Measurements from ENCODE around the gene ATP5ME.

The ATP5ME gene

DNA sequence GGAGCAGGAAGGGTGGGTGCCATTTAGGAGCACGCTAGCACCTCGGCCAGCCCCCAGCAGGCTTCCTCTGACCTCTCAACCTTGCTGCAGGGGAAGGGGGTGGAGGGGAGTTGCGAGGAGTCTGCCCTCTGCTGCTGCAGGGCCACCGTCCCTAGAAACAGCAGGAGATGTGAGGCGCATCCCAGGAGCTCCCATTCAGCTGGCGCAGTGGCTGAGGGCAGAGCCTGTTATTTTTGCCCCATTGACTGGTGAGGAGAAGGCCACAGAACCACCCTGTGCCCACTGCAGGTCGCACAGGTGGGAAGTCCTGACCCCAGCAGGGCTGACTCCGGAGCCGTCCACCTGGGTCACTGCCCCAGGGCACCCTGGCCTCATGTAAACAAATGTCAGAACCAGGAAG, 40.7 kb downstream of the ATP5ME start:
- no peak for DNase-seq

DNA sequence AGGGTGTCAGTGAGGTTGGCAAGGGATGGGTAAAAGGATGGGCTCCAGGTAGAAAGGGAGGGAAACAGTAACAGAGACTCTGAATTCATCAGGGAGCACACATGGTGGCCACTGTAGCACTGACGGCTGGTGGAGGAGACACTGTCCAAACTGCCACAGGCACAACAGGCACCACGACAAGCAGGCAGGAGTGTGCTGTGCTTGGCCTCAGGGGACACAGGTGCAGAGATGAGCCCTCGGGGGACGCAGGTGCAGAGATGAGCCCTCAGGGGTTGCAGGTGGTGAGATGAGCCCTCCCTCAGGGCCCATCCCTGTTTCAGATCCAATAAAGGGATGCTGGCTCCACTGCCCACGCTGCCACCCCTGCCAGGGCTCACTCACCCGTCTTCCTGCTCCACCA, 41.1 kb downstream of the ATP5ME start:
- no peak for DNase-seq

DNA sequence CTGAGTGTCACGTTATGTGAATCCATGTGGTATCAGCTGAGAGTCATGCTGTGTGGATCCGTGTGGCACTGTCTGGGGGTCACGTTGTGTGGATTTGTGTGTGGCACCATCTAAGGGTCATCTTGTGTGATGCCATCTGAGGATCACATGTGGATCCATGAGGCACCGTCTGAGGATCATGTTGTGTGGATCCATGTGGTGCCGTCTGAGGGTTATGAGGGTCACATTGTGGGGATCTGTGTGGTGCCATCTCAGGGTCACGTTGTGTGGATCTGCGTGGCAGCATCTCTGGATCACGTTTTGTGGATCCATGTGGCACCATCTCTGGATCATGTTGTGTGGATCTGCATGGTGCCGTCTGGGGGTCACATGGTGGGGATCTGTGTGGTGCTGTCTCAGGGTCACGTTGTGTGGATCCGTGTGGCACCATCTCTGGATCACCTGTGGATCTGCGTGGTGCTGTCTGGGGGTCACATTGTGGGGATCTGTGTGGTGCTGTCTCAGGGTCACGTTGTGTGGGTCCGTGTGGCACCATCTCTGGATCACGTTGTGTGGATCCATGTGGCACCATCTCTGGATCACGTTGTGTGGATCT, 41.8 kb downstream of the ATP5ME start:
- no peak for DNase-seq

DNA sequence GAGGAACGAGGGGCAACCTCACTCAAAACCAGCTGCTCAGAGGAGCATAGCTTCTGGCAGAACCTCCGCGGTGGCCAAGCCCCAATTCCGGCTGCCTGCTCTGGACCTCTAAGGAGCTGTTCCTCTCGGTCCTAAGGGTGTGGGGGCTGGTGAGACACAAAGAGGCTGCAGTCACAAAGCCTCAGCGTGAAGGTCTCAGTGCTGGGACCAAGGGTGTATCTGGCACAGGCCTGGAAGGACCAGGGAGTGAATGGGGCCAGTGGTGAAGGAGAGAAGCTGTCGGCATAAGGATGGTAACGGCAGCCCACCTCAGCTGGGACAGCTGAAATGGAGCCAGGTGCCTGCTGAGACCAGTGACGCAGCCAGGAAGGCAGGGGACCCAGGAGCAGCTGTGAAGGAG, 43.4 kb downstream of the ATP5ME start:
- DNase-seq = no peak

DNA sequence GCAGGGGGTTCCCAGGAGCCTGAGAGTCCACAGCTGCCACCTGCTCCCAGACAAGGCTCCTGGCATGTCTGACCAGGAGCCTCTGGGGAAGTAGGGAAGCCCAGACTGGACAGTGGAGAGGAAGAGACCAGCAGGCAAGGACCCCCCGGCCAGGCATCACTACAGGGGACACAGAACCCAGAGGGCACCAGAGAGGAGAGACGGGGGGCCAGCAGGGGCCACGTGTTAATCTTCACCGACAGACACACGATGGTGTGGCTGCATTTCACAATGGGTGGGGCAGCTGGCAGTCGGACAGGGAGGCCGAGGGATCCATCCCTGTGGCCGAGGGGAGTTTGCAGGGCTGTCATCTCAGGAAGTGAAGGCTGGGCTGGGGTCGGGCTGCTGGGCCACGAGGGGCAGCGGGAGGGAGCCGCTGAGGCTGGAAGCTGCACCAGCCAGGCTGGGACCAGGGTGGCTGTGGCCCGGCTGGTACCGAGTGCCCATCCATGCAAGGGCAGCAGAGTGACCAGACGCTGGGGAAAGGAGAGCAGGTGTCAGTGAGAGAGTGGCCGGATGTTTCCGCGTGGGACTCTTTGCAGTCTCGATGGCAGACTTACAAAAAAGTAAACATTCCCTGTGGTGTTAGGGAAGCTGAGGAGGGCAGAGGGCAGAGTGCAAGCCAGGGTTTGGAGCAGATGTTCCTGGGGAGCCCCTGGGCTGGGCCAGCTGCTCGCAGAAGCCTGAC, 44.0 kb downstream of the ATP5ME start:
- DNase-seq = no peak

DNA sequence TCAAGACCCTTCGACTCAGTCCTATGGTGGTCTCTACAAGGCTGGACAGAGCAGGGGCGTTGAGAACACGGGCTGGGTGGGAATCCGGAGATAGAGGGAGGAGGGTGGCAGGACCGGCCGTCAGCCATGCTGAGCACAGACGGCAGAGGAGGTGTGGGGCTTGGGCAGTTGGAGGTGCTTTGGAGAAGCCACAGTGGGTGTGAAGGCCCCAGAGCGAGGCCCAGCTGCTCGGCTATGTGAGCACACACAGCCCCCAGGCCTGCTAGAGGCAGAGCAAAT, 44.5 kb downstream of the ATP5ME start:
- DNase-seq = no peak

DNA sequence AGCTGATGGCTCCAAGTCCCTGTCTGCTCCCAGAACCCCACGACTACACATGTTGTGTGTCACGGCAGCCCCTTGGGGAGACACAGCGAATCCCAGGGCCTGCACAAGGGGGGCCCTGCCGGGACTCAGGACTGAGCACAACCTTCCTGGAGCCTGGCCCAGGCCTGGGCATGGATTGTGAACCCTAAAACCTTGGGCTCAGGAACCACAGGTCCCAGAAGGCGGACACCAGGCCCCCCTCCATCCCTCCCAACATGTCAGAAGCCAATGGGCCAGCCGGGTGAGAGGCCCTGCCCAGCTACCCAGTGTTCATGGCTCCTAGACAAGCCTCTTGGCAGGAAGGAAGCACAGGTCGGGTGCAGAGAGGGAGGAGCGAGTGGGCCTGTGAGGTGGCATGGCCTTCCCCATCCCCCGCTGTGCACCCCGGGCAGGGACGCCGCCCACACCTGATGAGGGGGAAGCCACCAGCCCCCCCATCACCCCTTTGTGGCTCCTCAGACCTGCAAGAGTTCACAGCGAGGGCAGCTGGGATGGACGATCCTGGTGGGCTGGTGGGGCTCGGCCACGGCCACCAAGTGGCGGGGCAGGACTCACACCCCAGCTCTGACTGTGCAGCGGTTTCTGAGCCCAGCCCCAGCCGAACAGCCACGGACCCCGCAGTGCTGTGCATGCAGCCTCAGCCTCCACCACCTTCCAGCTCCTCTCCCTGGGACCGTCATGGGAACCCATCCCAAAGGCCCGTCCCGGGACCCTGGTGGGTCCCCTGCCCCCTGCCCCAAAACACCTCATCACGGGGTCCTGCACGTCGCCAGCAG, 45.0 kb downstream of the ATP5ME start:
- no peak for DNase-seq

DNA sequence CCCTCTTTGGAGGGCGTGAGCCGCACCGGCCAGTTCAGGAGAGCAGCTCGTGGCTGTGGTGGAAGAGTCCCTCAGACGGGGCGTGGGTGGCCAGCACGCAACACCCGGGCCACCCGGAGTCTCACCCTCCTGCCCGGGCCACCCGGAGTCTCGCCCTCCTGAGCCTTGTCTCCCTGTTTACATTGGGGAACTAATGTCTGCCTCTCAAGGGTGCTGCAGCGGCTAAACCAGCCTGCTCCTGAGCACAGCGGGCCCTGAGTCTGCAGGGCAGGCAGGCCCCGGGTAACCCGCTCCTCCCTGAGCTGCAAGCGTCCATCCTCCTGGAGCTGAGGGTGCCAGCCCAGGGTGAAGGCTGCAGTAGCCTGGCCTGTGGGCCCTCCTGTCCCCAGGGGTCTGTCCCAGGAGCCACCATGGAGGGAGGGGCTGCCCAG, 45.8 kb downstream of the ATP5ME start:
- no peak for DNase-seq

DNA sequence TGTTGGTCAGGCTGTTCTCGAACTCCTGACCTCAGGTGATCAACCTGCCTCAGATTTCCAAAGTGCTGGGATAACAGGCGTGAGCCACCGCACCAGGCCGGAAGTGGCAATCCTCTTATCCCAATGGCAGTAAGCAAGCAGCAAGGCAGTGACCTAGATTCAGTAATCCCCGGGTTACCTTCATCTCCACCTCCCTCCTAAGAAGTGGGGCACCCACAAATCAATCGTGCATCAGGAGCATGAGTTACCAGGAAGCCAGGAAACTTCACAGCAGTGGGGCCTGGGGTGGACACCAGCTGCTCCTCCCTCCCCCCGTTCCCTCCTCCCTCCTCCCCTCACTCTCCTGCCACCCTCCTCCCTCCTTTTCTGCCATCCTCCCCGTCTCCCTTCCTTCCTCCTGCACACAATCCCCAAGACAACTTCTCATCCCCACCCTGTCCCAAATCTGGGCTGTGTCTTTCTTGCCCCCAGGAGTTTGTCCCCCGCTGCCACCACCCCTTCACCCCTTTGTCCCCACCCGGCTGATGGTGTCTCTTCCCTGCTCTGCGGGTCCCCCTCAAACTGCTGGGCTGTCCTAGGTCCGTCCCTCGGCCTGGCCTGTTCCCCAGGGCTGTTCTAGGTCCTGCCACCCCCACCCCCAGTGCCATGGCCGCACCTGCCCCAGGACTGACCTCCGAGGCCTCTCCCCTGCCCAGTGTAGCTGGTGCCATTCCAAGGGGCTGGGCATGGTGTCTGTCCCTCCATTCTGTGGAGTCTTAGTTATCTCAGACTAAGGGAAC, 46.5 kb downstream of the ATP5ME start:
- DNase-seq = no peak

DNA sequence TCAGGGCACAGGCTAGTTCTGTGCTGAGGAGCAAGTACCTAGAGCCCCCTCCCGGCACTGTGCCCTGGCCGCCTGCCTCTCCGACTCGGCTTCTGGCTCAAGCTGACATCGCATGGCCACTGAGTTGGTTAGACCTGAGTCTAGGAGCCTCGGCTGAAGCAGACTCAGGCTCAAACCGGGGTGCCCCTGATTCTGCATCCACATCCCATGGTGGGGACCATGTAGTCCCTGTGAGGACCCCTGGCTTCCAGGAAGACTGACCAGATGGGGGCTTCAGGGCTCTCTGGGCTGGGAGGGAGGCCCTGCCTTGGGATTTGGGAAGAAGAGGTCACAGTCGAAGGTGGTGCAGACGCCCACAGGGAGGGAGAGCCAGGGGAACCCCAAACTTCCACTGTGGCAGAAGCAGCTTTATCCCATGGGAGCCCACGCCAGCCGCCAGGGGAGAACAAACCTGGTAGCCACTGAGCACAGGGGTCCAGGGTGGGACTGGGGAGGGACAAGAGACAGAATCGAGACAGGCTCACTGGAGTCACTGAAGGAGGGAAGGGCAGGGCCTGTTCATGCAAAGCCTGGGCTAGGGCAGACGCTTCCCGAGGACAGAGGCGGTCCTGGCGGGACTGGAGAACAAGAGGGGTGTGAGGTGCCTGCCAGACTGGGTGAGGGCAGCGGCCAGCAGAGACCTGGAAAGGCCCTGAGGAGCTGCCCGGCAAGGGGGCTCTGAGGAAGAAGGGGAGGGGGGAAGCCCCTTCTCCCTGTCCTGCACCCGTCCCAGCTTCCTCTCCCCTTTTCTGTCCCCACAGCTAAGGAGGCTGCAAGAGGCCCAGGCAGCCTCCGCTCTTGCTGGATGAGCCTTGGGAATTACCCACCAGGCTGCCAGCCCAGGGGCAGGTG, 47.6 kb downstream of the ATP5ME start:
- no peak for DNase-seq

DNA sequence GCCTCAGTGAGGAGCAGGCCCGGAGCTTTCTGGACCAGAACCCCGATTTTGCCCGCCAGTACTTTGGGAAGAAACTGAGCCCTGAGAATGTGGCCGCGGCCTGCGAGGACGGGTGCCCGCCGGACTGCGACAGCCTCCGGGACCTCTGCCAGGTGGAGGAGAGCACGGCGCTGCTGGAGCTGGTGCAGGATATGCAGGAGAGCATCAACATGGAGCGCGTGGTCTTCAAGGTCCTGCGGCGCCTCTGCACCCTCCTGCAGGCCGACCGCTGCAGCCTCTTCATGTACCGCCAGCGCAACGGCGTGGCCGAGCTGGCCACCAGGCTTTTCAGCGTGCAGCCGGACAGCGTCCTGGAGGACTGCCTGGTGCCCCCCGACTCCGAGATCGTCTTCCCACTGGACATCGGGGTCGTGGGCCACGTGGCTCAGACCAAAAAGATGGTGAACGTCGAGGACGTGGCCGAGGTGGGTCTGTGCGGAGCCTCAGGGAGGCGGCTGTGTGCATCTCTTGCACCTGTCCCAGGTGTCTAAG, 48.4 kb downstream of the ATP5ME start:
- DNase-seq = no peak

DNA sequence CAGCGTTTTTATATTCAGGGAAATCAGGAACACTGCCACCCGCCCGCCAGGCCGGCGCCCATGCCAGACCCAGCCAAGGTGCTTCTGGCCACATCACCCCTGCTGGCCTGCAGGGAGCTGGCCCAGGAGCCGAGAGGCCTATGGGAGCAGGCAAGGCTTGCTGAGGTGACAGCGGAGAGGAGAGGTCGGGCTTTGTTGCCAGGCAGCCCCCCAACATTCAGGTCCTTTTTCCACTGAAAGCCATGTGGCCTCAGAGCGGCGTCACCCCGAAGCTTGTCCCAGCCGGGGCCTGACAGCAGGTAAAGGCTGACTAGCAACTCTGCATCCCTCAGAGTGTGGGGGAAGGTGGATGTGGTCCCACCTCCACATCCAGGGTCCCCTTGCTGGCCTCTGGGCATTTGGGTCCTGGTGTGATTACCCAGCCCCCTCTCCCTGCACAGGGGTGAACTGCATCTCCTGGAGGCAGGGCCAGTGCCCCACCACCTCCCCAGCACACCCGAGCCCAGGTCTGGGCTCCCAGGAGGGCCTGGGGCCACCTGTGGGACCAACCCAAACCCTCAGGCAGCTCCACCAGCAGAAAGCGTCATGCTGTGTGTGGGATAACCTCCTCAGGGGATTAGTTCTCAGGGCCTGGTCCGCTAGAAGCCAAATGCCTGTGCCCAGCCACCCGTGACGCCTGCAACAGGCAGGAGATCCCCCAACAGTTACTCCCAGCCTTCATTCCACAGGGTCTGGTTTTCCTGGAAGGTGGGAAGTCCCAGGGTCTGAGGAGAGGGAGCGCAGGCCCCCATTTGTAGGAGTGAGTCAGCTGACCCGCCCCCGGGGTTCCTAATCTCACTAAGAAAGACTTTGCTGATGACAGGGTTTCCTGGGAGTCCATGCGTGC, 49.1 kb downstream of the ATP5ME start, which contains the start of gene PDE6B:
PDE6B (plus strand) TSS at position 869 of the 886 bp plus-strand sequence. CDS start 54 bp downstream, outside the sequence.
- no peak for DNase-seq

DNA sequence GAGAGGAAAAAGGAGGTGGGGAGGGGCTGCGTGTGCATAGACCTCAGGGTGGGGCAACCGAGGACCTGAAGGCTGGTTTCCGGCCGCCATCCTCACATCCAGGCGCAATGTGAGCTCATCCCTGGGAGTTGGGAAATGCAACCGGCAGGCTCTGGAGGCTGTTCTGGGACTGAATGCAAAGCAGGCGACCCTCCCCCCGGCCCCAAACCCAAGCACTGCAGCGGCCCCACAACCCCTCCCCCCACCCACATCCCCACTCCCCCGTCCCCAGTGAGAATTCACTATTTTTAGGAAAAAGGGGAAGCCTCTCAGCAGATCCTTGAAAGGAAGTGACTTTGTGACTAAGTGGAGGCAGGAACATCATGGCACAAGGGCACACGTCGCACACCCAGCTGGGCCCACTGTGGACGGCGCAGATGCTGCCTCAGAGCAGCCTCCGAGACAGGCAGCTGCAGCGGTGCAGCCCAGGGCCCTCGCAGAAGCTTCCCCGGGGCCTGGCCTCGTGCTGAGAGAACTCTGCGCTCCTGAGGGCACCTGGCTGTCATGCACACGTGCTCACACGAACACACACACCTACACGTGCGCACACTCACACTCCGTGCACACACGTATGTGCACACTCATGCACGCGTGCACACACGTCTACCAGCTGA, 50.0 kb downstream of the ATP5ME start:
- no peak for DNase-seq

DNA sequence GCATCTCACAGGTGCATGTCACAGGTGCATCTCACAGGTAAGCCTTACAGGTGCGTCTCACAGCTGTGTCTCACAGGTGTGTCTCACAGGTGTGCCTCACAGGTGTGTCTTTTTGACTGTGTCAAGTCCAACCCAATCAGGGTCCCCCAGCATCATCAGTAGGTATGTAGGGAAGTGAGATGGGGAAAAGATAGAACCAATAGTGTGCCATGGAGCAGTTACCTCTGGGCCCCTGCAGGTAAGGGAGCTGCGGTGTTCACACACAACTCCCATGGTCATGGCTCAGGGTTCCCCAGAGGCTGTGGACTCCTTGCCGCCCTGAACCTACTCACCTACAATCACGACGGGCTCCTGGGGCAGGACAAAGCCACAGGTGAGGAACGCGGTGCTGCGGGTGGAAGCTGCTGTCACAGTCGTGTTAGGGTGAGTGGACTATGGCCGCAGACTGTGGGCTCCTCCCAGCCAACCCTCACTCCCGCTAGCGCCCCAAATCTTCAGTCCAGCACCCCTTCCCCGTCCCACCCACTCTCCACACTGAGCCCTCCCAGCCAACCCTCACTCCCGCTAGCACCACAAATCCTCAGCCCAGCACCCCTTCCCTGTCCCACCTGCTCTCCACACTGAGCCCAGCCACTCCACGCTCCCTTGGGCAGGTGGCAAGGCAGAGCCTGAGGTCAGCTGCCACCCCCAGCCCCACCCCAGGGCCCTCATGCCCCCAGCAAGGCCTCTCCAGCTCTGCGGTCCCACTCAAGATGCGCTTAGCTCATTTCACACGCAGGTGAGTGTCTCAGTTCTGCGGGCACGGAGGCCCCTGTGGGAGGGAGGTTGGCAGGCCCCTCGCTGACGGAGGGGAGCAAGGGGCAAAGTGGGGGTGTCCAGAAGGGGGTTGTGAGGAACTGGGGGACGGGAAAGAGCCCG, 50.8 kb downstream of the ATP5ME start:
- DNase-seq = no peak

Data from C1 segment of cervical spinal cord (tissue), 14 donors.